H7 (cell line): ENCODE data around the gene CAPSL. TPM values are rescaled to one million over a fixed set of nuclear protein-coding genes. Genes with fewer than 3 reads are reported as not detected.
"Not testable (repeated sequence)": the region's sequence is repeated elsewhere in the genome, so short reads cannot be mapped to it uniquely, and the experiment has no call there.

Source experiments
- DNase-seq: peaks from one replicate; pipeline ENCODE4 v3.0.0; 2012
- H3K27me3 ChIP-seq: 2 replicates; pipeline ENCODE4 v1.6.0; 2011; ENCODE audit warnings: mild to moderate bottlenecking, low read length; ENCODE audit not compliant: control insufficient read depth, insufficient read depth
- H3K36me3 ChIP-seq: replicated peaks from 2 replicates; pipeline ENCODE4 v1.5.1; 2011; ENCODE audit warnings: low read length; ENCODE audit not compliant: control insufficient read depth, insufficient read depth
- H3K4me3 ChIP-seq: 2 replicates; pipeline ENCODE4 v1.5.1; 2011; ENCODE audit warnings: low read depth, mild to moderate bottlenecking, control low read depth, low read length, moderate library complexity; ENCODE audit not compliant: insufficient read depth
- total RNA-seq: library from RNA; depleted of rRNA; stranded (reverse); fragments of >200 nt; shearing (Covaris generic); gene quantifications from 2 replicates; pipeline ENCODE4 v1.2.3, GENCODE V29; 2014; rRNA removed

The CAPSL gene
- total RNA-seq: not detected in 2 replicates

GRCh38 chr5:35938568-35939227 is at the start of gene CAPSL:
Gene CAPSL (minus strand): TSS chr5:35938622. CDS start chr5:35921120, 17,502 bp downstream.
- Histone ChIP-seq H3K4me3 (no peak within 1 kb of the TSS), H3K36me3 (no peaks in the 10 kb centered on the region), H3K27me3 (no peaks in the 10 kb centered on the region; the same call in 1 of the 2 replicates)
- peak; percentile 84 for DNase-seq

- H3K27me3 ChIP-seq: peaks cover 18% of the 10 kb centered on the region
- H3K36me3 ChIP-seq: no peaks in the 10 kb centered on the region
- no peak overlapping the region for H3K4me3 ChIP-seq
- DNase-seq: no peak
Measured at GRCh38 chr5:35987776-35988175, 49.4 kb upstream of the CAPSL start.

- Histone ChIP-seq H3K36me3 (no peaks in the 10 kb centered on the region), H3K27me3 (no peaks in the 10 kb centered on the region), H3K4me3 (no peak overlapping the region)
- DNase-seq: no peak
Measured at GRCh38 chr5:35979715-35980114, 41.3 kb upstream of the CAPSL start.

GRCh38 chr5:35976859-35977258 is 38.4 kb upstream of the CAPSL start:
- H3K36me3 ChIP-seq, DNase-seq, H3K27me3 ChIP-seq, H3K4me3 ChIP-seq: not testable (repeated sequence)

- Histone ChIP-seq H3K4me3 (no peak overlapping the region), H3K36me3 (no peaks in the 10 kb centered on the region), H3K27me3 (no peaks in the 10 kb centered on the region)
- no peak for DNase-seq
Measured at GRCh38 chr5:35974570-35974969, 36.1 kb upstream of the CAPSL start.

GRCh38 chr5:35971878-35972210 is 33.4 kb upstream of the CAPSL start:
- Histone ChIP-seq H3K4me3 (no peak overlapping the region), H3K27me3 (no peaks in the 10 kb centered on the region), H3K36me3 (no peaks in the 10 kb centered on the region)
- no peak for DNase-seq

- no peaks in the 10 kb centered on the region for H3K36me3 ChIP-seq
- no peaks in the 10 kb centered on the region for H3K27me3 ChIP-seq
- no peak for DNase-seq
- H3K4me3 ChIP-seq: no peak overlapping the region
Measured at GRCh38 chr5:35971186-35971877, 32.9 kb upstream of the CAPSL start.

- DNase-seq: peak; percentile 34
- H3K27me3 ChIP-seq: no peaks in the 10 kb centered on the region
- H3K36me3 ChIP-seq: no peaks in the 10 kb centered on the region
- no peak overlapping the region for H3K4me3 ChIP-seq
Measured at GRCh38 chr5:35963381-35963843, 25.0 kb upstream of the CAPSL start.

GRCh38 chr5:35960328-35960727 is 21.9 kb upstream of the CAPSL start:
- Histone ChIP-seq H3K4me3 (no peak overlapping the region), H3K27me3 (no peaks in the 10 kb centered on the region), H3K36me3 (no peaks in the 10 kb centered on the region)
- DNase-seq: no peak

GRCh38 chr5:35956429-35956828 is 18.0 kb upstream of the CAPSL start:
- Histone ChIP-seq H3K4me3 (no peak overlapping the region), H3K27me3 (no peaks in the 10 kb centered on the region), H3K36me3 (no peaks in the 10 kb centered on the region)
- no peak for DNase-seq

GRCh38 chr5:35954175-35954574 is 15.8 kb upstream of the CAPSL start:
- Histone ChIP-seq H3K27me3 (no peaks in the 10 kb centered on the region), H3K36me3 (no peaks in the 10 kb centered on the region), H3K4me3 (no peak overlapping the region)
- peak; percentile 42 for DNase-seq

GRCh38 chr5:35947085-35947484 is 8.7 kb upstream of the CAPSL start:
- no peak for DNase-seq
- no peak overlapping the region for H3K4me3 ChIP-seq

GRCh38 chr5:35939639-35940038 is 1.2 kb upstream of the CAPSL start:
- DNase-seq: no peak

More at GRCh38 chr5:35947085-35947484, 8.7 kb upstream of the CAPSL start:
- Histone ChIP-seq H3K27me3 (no peaks in the 10 kb centered on the region), H3K36me3 (no peaks in the 10 kb centered on the region)

GRCh38 chr5:35926389-35927051 is 11.9 kb downstream of the CAPSL start:
- Histone ChIP-seq H3K4me3 (no peak overlapping the region), H3K27me3 (peaks cover 22% of the 10 kb centered on the region), H3K36me3 (no peaks in the 10 kb centered on the region)
- DNase-seq: peak; percentile 66

More at GRCh38 chr5:35939639-35940038, 1.2 kb upstream of the CAPSL start:
- Histone ChIP-seq H3K4me3 (no peak overlapping the region), H3K36me3 (no peaks in the 10 kb centered on the region), H3K27me3 (no peaks in the 10 kb centered on the region)
